GM19240 (cell line): ENCODE results near the gene RHCE.
"Not testable (repeated sequence)": the region's sequence is repeated elsewhere in the genome, so short reads cannot be mapped to it uniquely, and the experiment has no call there.

ENCODE experiments used
- DNase-seq: peaks from one replicate; pipeline ENCODE4 v3.0.0; 2011; ENCODE audit warnings: low spot score; ENCODE audit not compliant: insufficient read length

RHCE gene

GRCh38 chr1:25349606-25350005, 71.0 kb downstream of the RHCE start:
- no peak for DNase-seq

- no peak for DNase-seq
Observed at GRCh38 chr1:25347556-25347955, 73.1 kb downstream of the RHCE start.

DNA sequence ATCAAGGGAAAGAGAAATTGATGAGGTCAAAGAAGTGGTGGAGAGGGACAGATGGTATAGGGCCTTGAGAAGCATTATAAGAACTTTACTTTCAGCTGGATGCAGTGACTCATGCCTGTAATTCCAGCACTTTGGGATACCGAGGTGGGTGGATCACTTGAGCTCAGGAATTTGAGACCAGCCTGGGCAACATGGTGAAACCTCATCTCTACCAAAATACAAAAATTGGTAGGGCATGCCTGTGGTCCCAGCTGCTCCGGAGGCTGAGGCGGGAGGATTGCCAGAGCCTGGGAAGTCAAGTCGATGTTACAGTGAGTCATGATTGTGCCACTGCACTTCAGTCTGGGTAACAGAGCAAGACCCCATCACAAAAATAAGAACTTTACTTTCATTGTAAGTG, 76.8 kb downstream of the RHCE start:
- DNase-seq, result no peak

DNA sequence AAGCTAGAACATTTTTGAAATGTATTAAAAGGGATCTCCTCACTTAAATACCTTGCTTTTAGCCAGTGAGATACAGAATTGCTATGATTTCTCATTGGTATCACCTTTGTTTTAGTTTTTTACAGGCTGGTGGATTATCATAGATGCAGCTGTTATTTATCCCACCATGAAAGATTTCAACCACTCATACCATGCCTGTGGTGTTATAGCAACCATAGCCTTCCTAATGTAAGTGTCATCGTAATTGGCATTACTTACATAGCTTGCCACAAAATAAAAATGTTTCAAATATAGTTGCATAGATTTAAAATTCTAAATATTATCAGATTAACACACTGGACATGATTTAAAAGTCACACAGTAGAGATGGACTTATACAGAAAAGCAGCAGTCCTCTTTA, 77.8 kb downstream of the RHCE start:
- DNase-seq, result no peak

- no peak for DNase-seq
Observed at GRCh38 chr1:25341746-25342145, 78.9 kb downstream of the RHCE start.

DNA sequence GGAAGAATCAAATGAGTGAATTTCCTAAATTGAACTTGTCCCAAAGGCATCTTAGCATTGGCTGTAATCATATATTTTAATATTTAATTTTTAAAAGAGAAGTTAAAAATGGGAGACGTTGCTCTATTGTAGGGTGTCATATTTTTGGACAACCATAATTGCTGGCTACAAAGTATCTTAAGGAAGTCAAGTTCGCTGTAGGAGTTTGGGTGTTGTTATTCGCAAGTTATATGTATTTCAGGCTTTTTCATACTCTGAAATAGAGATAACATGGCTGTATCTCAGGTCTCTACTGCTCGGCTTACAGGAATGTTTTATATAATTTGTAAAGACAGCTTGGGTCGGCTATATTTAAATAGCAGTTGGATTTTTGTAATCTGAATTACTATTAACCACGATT, 81.6 kb downstream of the RHCE start:
- no peak for DNase-seq

DNA sequence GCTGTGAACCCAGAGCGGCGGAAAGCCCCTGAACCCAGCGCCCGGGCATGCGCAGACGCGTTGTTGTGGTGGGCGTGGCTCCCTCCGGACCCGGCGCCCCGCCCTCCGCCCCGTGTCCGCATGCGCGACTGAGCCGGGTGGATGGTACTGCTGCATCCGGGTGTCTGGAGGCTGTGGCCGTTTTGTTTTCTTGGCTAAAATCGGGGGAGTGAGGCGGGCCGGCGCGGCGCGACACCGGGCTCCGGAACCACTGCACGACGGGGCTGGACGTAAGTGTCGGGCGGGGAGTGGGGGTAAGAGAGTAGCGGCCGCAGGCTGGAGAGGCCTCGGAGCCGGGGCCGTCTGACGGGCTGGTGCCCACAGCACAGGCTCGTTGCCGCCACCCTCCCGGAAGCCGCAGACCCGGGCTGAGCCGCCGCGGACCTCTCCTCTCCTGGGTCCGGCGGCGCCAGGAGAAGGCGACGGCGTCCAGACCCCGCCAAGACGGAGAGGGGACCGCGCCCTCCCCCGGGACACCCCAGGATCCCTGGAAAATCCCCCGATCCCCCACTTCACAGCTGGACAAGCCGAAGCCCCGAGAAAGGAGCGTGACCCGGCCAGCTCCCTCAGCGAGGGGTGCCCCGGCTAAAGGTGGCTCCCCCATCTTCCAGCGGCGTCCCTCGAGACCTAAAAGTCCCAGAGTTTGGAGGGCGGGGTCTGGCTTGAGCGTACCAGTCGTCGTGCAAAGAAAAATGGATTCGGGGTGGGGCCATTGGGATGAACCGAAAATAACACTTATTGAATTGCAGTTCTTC, 82.2 kb downstream of the RHCE start, which contains the start of gene TMEM50A:
Gene TMEM50A (plus strand): TSS at position 147 of the 794 bp plus-strand sequence. CDS start 2,153 bp downstream, outside the sequence.
- peak; percentile 56 for DNase-seq

DNA sequence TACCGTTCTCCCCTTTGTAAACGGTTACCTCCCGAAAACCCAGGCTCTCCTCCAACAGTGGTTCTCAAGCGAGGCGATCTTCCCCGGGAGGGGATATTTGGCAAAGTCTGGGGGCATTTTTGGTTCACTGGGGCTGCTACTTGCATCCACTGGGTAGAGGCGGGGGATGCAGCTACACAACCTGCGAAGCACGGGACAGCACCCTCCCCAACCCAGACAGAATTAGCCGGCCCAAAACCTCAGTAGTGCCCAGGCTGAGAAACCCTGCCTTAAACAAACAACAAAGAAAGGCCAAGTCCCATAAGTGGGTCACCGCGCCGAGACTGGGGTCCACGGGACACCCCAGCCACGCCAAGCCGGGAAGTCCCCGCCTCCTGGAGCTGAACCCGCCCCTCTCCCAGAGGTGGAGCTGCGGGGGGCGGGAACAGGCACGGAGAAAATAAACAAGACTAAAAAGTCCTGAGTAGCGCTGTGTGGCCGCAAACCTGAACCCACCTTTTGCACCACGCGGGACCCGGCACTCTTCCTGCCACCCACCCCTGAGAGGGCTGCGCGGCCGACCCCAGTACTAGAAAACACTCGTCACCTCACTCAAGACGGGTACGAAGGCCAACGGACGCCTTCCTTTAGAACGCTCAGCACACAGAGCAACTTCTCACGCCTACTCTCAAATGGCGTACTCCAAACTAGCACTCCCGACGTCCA, 83.0 kb downstream of the RHCE start:
- DNase-seq, result not testable (repeated sequence)

DNA sequence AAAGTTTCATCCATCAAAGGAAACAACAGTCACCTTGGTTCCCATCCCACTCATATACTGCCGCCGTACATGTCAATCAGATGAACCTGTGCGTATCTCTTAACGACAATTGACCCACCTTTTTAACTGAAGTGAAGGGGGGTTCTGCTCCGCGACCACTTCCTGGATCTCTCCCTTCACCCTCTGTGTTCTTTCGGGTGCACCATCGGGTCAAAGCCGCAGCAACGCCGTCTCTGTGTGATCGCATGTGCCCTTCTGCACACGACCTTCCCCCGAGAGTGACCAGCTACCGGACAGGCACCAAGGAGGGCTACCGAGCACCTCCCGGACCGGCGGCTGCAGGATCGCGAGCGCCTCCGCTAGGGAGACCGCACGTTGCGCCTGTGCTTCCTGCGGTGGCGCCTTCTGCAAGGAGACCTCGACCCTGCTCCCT, 83.7 kb downstream of the RHCE start:
- DNase-seq, result peak; percentile 35

- DNase-seq, result not testable (repeated sequence)
Observed at GRCh38 chr1:25329950-25330349, 90.7 kb downstream of the RHCE start.

DNA sequence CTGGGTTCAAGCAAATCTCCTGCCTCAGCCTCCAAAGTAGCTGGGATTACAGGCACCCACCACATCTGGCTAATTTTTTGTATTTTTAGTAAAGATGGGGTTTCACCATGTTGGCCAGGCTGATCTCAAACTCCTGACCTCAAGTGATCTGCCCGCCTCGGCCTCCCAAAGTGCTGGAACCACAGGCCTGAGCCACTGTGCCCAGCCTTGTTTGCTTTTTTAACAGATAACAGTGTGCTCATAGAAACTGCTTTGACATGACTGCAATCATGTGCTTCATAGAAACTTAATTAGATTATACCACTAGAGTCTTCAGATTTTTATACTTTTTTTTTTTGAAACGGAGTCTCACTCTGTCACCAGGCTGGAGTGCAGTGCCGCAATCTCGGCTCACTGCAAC, 91.3 kb downstream of the RHCE start:
- not testable (repeated sequence) for DNase-seq

DNA sequence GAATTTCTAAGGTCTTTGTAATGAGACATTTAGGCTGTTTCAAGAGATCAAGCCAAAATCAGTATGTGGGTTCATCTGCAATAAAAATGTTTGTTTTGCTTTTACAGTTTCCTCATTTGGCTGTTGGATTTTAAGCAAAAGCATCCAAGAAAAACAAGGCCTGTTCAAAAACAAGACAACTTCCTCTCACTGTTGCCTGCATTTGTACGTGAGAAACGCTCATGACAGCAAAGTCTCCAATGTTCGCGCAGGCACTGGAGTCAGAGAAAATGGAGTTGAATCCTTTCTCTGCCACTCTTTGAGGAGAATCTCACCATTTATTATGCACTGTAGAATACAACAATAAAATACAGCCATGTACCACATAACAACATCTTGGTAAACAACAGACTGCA, 91.8 kb downstream of the RHCE start:
- not testable (repeated sequence) for DNase-seq

GRCh38 chr1:25327864-25328790, 92.5 kb downstream of the RHCE start:
- DNase-seq, result not testable (repeated sequence)

GRCh38 chr1:25324407-25324806, 96.2 kb downstream of the RHCE start:
- not testable (repeated sequence) for DNase-seq

DNA sequence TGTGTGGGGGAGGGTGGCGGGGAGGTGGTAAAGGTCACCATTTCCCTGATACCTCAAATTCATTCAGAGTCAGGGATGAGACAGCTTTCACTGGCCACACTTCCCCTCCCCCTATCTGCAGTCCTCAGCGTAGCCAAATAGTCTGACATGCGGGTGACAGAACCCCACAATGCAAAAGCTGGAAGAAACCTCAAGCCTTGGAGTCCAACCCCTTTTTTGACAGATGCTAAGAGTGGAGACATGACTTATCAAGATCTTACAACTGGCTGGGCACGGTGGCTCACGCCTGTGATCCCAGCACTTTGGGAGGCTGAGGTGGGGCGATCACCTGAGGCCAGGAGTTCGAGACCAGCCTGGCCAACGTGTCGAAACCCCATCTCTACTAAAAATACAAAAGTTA, 98.5 kb downstream of the RHCE start:
- DNase-seq, result not testable (repeated sequence)

GRCh38 chr1:25320314-25320938, 100.2 kb downstream of the RHCE start:
- not testable (repeated sequence) for DNase-seq

DNA sequence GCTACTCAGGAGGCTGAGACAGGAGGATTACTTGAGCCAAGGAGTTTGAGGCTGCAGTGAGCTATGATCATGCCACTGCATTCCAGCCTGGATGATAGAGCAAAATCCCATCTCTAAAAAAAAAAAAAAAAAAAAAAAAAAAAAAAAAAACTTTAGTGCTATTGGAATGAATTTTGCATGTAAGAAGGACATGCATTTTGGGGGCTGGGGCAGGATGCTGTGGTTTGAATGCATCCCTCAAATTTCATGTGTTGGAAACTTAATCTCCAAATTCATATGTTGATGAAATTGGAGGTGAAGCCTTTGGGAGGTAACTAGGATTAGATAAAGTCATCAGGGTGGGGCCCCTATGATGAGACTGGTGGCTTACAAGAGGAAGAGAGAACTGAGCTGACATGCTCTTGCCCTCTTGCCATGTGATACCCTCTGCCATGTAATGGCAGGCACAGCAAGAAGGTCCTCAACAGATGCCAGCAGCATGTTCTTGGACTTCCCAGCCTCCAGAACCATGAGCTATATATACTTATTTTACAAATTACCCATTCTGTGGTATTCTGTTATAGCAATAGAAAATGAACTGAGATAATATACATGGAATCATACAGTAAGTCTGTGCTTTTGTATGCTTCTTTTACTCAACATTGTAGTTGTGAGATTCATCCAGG, 107.7 kb downstream of the RHCE start:
- DNase-seq, result not testable (repeated sequence)
